OCI-LY1 (cell line): ENCODE results near the gene MOK.

ENCODE experiments used
- H2AFZ ChIP-seq: fragments of 200-600 bp; sonication (generic), shearing (Covaris generic); 2 replicates; pipeline ENCODE4 v1.6.0; 2014; ENCODE audit warnings: antibody characterized with exemption, mild to moderate bottlenecking, low read length
- H3F3A ChIP-seq: fragments of 200-600 bp; sonication (generic), shearing (Covaris generic); 2 replicates; pipeline ENCODE4 v1.6.0; 2014; ENCODE audit warnings: mild to moderate bottlenecking, antibody characterized with exemption, low read length, moderate library complexity; ENCODE audit not compliant: insufficient read depth
- H3K27ac ChIP-seq: fragments of 200-600 bp; sonication (generic); 2 replicates; pipeline ENCODE4 v1.5.1; 2014; ENCODE audit warnings: low read length, mixed run types, mild to moderate bottlenecking, low read depth; ENCODE audit not compliant: poor library complexity, severe bottlenecking
- H3K27me3 ChIP-seq: fragments of 200-600 bp; sonication (generic); 2 replicates; pipeline ENCODE4 v1.6.0; 2014; ENCODE audit warnings: antibody characterized with exemption, mild to moderate bottlenecking, low read length, moderate library complexity; ENCODE audit not compliant: insufficient read depth
- H3K36me3 ChIP-seq: fragments of 200-600 bp; sonication (generic); 2 replicates; pipeline ENCODE4 v1.6.1; 2014; ENCODE audit warnings: mild to moderate bottlenecking, antibody characterized with exemption, low read length, moderate library complexity, mixed read lengths; ENCODE audit not compliant: insufficient read depth
- H3K4me1 ChIP-seq: fragments of 200-600 bp; sonication (generic); 2 replicates; pipeline ENCODE4 v1.5.1; 2014; ENCODE audit warnings: mild to moderate bottlenecking, low read length, moderate library complexity; ENCODE audit not compliant: insufficient read depth, severe bottlenecking
- H3K4me2 ChIP-seq: fragments of 200-600 bp; sonication (generic), shearing (Covaris generic); 2 replicates; pipeline ENCODE4 v1.6.1; 2014; ENCODE audit warnings: low read length
- H3K4me3 ChIP-seq: fragments of 200-600 bp; sonication (generic); 2 replicates; pipeline ENCODE4 v1.5.1; 2014; ENCODE audit warnings: low read length, low read depth, mild to moderate bottlenecking, mixed read lengths; ENCODE audit not compliant: poor library complexity, severe bottlenecking
- H3K79me2 ChIP-seq: fragments of 200-600 bp; shearing (Covaris generic); 2 replicates; pipeline ENCODE4 v1.6.1; 2016; ENCODE audit warnings: mixed run types, low read length, mixed read lengths; ENCODE audit not compliant: insufficient read depth
- H3K9ac ChIP-seq: fragments of 200-600 bp; sonication (generic), shearing (Covaris generic); 2 replicates; pipeline ENCODE4 v1.6.1; 2014; ENCODE audit warnings: mild to moderate bottlenecking, low read length, mixed read lengths
- H3K9me2 ChIP-seq: fragments of 200-600 bp; sonication (generic), shearing (Covaris generic); 2 replicates; pipeline ENCODE4 v1.6.1; 2014; ENCODE audit warnings: low read depth, mild to moderate bottlenecking, low read length, mixed read lengths
- H3K9me3 ChIP-seq: fragments of 200-600 bp; shearing (Covaris generic); 2 replicates; pipeline ENCODE4 v1.6.1; 2014; ENCODE audit warnings: low read length, mixed read lengths
- H4K20me1 ChIP-seq: fragments of 200-600 bp; sonication (generic), shearing (Covaris generic); 2 replicates; pipeline ENCODE4 v1.6.0; 2016; ENCODE audit warnings: mild to moderate bottlenecking, low read length; ENCODE audit not compliant: insufficient read depth
- EZH2 ChIP-seq: fragments of 200-600 bp; sonication (generic), shearing (Covaris generic); IDR thresholded peaks from 2 replicates; pipeline ENCODE4 v1.8.0; 2017; ENCODE audit warnings: borderline replicate concordance, mixed run types, mild to moderate bottlenecking, antibody characterized with exemption, low read length, moderate library complexity, mixed read lengths
- TF ChIP-seq, protein P1 (sequence below): fragments of 200-600 bp; sonication (generic), shearing (Covaris generic); IDR thresholded peaks from 2 replicates; pipeline ENCODE4 v1.5.1; 2017; ENCODE audit warnings: mild to moderate bottlenecking, antibody characterized with exemption, low read length, moderate library complexity, mixed read lengths

The MOK gene

DNA sequence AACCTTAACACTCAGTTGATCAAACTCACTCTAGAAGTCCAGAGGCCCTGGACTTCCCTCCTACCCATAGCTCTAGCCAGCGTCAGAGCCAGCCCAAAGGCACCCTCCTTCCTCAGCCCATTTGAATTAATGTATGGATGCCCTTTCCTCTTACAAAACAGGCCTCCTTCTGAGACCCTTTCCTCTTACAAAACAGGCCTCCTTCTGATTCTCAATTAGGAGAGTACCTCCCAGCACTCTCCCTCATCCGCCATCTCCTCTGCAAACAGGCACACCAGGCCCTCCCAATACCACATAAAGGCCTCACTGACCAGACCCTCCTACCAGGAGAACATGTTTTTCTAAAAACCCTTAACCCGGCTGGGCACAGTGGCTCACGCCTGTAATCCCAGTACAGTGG is 65.7 kb downstream of the MOK start:
- no peaks in the 10 kb centered on the region for H4K20me1 ChIP-seq
- no peak overlapping the region for H2AFZ ChIP-seq
- H3K27me3 ChIP-seq: no peaks in the 10 kb centered on the region
- H3K36me3 ChIP-seq: no peaks in the 10 kb centered on the region
- H3K79me2 ChIP-seq: no peaks in the 10 kb centered on the region
- H3K4me1 ChIP-seq: peaks cover 4% of the 10 kb centered on the region
- no peaks in the 10 kb centered on the region for H3K9me3 ChIP-seq
- no peak overlapping the region for H3K4me3 ChIP-seq
- H3K9ac ChIP-seq: no peak overlapping the region
- H3K27ac ChIP-seq: no peak overlapping the region
- TF ChIP-seq, protein P1, sequence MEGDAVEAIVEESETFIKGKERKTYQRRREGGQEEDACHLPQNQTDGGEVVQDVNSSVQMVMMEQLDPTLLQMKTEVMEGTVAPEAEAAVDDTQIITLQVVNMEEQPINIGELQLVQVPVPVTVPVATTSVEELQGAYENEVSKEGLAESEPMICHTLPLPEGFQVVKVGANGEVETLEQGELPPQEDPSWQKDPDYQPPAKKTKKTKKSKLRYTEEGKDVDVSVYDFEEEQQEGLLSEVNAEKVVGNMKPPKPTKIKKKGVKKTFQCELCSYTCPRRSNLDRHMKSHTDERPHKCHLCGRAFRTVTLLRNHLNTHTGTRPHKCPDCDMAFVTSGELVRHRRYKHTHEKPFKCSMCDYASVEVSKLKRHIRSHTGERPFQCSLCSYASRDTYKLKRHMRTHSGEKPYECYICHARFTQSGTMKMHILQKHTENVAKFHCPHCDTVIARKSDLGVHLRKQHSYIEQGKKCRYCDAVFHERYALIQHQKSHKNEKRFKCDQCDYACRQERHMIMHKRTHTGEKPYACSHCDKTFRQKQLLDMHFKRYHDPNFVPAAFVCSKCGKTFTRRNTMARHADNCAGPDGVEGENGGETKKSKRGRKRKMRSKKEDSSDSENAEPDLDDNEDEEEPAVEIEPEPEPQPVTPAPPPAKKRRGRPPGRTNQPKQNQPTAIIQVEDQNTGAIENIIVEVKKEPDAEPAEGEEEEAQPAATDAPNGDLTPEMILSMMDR: no peak
- no peak for TF ChIP-seq EZH2
- no peaks in the 10 kb centered on the region for H3F3A ChIP-seq
- no peaks in the 10 kb centered on the region for H3K9me2 ChIP-seq
- no peak overlapping the region for H3K4me2 ChIP-seq

DNA sequence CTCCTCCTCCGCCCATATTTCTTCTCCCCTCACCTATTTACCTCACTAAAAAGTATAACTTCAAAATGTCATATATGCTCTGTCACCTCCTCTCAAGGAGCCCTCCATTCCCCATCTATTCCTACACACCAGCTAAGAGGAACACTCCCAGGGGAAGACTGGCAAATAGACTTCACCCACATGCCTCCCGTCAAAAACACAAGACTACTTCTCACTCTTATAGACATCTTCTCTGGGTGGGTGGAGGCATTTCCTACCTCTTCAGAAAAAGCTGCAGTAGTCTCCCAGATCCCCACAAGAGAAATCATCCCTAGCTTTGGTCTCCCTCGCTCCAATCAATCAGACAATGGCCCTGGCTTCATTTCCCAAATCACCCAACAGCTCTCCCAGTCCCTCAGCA is 66.2 kb downstream of the MOK start:
- H3K4me2 ChIP-seq: no peak overlapping the region
- no peaks in the 10 kb centered on the region for H3K79me2 ChIP-seq
- H3K27me3 ChIP-seq: no peaks in the 10 kb centered on the region
- TF ChIP-seq, protein P1: no peak
- no peak for TF ChIP-seq EZH2
- no peaks in the 10 kb centered on the region for H3K36me3 ChIP-seq
- H3K9me2 ChIP-seq: no peaks in the 10 kb centered on the region
- H3F3A ChIP-seq: no peaks in the 10 kb centered on the region
- H3K9me3 ChIP-seq: no peaks in the 10 kb centered on the region
- H4K20me1 ChIP-seq: no peaks in the 10 kb centered on the region
- no peak overlapping the region for H3K9ac ChIP-seq
- no peak overlapping the region for H3K4me3 ChIP-seq
- peaks cover 6% of the 10 kb centered on the region for H3K4me1 ChIP-seq
- H2AFZ ChIP-seq: no peak overlapping the region
- no peak overlapping the region for H3K27ac ChIP-seq

DNA sequence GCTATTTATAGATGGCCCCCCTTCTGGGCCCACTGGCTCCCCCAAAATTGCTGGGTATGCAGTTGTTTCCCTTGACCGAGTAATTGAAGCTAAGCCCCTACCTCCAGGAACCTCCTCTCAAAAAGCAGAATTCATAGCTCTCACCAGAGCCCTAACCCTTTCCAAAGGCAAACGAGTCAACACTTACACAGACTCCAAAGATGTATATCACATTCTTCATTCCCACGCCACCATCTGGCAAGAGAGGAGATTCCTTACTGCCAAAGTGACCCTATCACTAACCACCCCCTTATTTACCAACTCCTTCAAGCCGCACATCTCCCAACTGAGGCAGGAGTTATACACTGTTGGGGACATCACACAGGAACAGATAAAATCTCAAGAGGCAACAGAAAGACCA is 66.8 kb downstream of the MOK start:
- Histone ChIP-seq H3K4me1 (peaks cover 12% of the 10 kb centered on the region), H3K79me2 (no peaks in the 10 kb centered on the region), H3K4me3 (no peak overlapping the region), H3K27ac (no peak overlapping the region), H3K4me2 (no peak overlapping the region), H3F3A (no peaks in the 10 kb centered on the region), H3K36me3 (0 out of 2 replicates have a peak, but pooled peaks cover 6% of the 10 kb centered on the region), H4K20me1 (no peaks in the 10 kb centered on the region), H3K27me3 (no peaks in the 10 kb centered on the region), H3K9me2 (no peaks in the 10 kb centered on the region), H2AFZ (no peak overlapping the region), H3K9me3 (no peaks in the 10 kb centered on the region), H3K9ac (no peak overlapping the region)
- no peak for TF ChIP-seq EZH2
- TF ChIP-seq, protein P1: no peak
